Stimulated activated CD4-positive, alpha-beta T cell treated with anti-CD3 and anti-CD28 coated beads, Interleukin-2, amount 100 ng/mL, for 48 hours (primary cell): ENCODE data around the gene SLC12A7.
"Not testable (repeated sequence)": the region's sequence is repeated elsewhere in the genome, so short reads cannot be mapped to it uniquely, and the experiment has no call there.

Experiments
- DNase-seq, 2 donors: peaks; one replicate each; pipeline ENCODE4 v3.0.0-alpha.2; 2020

SLC12A7 gene

GRCh38 chr5:1140171-1140817, 28.4 kb upstream of the SLC12A7 start:
- peak; percentile 74 to 78 for DNase-seq

GRCh38 chr5:1139331-1140170, 27.7 kb upstream of the SLC12A7 start:
- DNase-seq, result no peak

GRCh38 chr5:1138445-1139245, 26.8 kb upstream of the SLC12A7 start:
- DNase-seq, result no peak

- no peak for DNase-seq
Measured at GRCh38 chr5:1137567-1138444, 25.9 kb upstream of the SLC12A7 start.

GRCh38 chr5:1136814-1137213, 25.0 kb upstream of the SLC12A7 start:
- no peak for DNase-seq

- DNase-seq, result no peak
Measured at GRCh38 chr5:1135696-1136525, 24.0 kb upstream of the SLC12A7 start.

GRCh38 chr5:1134478-1134877, 22.6 kb upstream of the SLC12A7 start:
- no peak for DNase-seq

GRCh38 chr5:1133510-1134201, 21.8 kb upstream of the SLC12A7 start:
- no peak for DNase-seq

- no peak for DNase-seq
Measured at GRCh38 chr5:1133108-1133507, 21.2 kb upstream of the SLC12A7 start.

- DNase-seq, result no peak
Measured at GRCh38 chr5:1132570-1132969, 20.7 kb upstream of the SLC12A7 start.

GRCh38 chr5:1131726-1132125, 19.9 kb upstream of the SLC12A7 start:
- DNase-seq, result no peak

- DNase-seq, result no peak
Measured at GRCh38 chr5:1131191-1131621, 19.3 kb upstream of the SLC12A7 start.

GRCh38 chr5:1130218-1130946, 18.5 kb upstream of the SLC12A7 start:
- DNase-seq, result no peak

- DNase-seq, result no peak
Measured at GRCh38 chr5:1129711-1130055, 17.8 kb upstream of the SLC12A7 start.

- no peak for DNase-seq
Measured at GRCh38 chr5:1128977-1129710, 17.3 kb upstream of the SLC12A7 start.

GRCh38 chr5:1127959-1128785, 16.3 kb upstream of the SLC12A7 start:
- DNase-seq, result no peak

GRCh38 chr5:1125695-1126094, 13.8 kb upstream of the SLC12A7 start:
- DNase-seq, result not testable (repeated sequence)

- no peak for DNase-seq
Measured at GRCh38 chr5:1125030-1125357, 13.1 kb upstream of the SLC12A7 start.
